Measurements from ENCODE around the gene MSN.

MSN gene

DNA sequence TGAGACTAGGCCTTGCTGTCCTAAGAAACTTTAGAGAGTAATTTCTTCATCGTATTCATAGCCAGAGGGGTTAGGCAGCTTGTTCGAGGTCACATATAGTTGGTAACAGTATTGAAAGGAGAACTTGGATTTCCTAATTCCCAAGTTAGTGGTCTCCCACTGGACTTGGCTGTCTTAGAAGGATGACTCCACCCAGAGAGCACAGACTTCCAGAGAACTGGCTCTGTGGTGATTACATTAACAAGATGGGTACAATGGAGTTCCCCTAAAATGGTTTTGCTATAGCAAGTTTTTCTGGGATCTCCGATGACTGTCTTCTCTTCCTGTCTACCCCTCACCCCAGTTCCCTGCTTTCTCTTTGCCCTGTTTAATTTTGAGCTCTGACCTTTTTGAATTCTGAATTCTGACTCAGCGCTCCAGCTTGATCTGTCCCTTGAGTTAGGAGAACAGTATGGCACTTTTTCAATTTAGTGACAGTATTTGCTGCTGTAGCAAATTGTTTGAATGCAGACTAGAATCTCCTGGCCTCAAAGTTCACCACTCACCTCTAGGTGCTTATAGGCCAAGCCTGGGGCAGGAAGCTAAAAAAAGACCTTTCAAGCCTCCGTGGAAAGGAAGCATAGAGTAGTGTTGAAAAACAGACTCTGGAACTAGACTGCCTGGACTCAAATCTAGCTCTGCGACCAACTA lies 6.9 kb downstream of the MSN start:
- no peak for DNase-seq (ENCODE audit: low spot score)

DNA sequence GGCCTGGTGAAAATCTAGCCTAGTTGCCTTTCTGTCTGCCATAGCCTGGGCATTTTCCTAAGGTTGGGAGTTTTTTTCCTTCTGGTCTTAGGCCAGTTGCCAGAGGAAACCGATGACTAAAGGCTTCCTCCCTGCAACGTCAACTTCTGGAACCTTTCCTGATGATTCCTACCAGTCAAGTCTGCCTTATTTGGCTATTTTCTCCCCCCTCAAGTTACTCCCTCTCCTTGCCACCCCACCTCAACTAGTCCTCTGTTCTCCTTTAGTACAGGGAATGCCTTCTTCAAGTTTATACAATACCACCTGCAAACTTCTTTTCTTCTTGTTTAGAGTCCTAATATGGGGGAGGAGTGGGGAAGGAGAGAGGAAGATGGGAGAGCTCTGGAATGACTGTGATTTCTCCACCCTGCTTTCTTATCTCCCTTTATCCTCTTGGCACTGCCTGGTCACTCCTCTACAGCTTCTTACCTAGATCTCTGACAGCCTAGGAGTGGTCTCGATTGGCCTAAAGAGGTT lies 10.6 kb downstream of the MSN start:
- no peak for DNase-seq (ENCODE audit: low spot score)

DNA sequence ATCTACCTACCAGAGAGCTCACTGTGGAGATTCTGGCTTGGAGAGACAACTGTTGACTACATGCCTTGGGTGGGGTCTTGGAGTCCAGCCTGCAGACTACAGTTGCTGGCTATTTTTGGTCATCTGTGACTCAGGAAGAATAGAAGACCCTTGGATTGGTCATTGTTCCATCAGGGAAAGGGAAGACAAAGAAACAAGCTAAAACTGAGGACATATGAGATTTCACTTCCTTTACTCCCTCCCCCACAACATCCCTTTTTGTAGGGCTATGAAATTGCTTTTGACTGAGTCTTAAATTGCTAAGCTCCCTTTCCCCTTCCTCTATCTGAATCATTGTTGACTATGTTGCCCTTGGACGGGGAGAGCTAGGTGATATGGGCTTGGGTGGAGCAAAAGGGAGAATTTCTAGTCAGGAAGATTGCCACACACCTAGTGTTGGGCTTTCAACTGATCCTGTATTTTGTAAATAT lies 11.7 kb downstream of the MSN start:
- DNase-seq (ENCODE audit: low spot score) = no peak

DNA sequence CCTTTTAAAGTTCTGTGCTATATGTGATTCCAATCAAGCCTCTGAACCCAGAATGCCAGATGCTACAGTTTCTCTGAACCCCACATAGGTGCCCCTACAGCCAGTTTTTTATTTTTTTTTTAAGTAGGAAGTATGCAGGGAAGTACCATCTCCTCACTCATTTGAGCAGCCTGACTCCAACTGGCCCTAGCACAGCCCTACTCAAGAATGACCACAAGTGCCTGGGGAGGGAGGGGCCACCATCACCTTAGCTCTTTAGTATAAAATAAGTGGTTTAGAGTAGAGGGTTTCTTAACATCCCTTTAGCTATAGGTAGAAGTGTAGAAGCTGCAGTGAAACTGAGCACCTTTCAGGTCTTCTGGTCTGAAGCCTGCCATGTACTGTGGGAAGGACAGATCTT lies 14.4 kb downstream of the MSN start:
- no peak for DNase-seq (ENCODE audit: low spot score)

DNA sequence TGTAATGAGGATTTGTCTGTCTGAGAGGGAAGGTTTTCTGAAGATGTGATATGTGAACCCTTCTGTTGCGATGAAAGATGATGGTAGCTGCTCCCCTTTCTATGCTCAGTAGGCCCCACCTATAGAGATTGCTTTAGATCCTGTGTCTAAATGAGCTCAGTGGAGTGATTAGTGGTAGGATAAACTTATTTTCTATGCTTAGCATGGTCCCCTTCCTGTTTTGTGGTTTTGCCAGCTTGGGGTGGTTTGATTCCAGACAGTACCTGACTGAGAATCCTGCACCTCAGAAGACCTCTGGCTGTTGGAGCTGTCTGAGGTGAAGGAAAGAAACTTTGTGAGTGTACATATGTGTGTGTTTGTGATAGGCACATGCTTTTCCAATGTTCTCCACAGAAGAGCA lies 17.7 kb downstream of the MSN start:
- no peak for DNase-seq (ENCODE audit: low spot score)

DNA sequence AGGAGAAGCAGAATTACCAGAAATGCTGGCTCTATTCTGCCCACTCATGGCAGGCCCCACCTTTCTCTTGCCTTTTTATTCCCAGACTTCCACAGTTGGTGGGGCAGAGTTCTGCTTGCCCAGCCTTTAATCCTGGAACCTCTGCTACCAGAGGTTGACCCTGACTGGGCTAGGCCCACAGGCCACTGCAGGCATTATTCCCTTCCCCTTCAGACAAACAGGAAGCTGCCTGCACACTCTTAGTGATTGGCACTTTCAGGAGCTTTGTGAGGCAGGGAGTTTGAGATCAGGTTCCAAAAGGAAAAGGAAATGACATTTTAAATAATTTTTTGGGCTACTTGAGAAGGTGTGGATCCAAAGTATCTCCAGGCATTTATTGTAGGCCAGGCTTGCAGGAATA lies 18.8 kb downstream of the MSN start:
- DNase-seq (ENCODE audit: low spot score) = no peak

DNA sequence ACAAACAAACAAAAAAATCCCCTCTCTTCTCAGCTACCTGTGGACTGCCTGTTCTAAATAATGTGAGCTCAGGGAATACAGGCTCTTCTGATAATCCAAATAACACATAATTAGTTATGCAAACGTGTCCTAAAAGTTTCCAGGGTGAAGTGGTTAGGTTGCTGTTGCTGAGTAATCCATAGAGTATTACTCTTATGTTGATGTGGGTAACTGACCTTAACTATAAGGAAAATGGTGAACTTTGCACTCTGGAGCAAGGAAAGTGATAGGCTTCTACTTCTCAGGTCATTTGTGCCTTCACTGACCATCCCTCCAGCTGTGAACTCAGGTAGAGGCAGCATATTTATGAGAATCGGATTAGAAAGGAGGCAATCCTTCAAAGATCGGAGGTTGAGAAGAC lies 19.9 kb downstream of the MSN start:
- no peak for DNase-seq (ENCODE audit: low spot score)

DNA sequence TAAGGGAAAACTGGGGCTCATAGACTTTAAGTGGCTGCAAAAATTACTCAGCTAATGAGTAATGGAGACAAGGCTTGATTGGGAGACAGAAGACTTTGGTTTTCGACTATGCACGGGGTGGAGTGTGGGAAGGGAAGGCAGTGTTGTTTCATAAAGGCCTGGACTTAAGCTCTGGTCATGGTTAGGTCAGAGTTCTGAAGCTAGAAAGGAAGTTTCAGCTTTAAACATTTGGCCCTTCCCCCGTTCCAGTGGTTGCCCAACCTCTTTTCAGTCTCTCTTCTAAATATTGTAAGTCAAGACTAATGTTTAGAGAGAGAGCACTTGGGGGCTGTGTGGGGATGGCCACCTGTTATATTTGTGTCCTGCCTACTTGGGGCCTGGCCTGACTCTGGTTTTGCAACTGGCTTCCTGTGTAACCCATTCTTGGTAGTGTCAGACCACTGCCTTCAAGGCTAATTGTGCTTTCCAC lies 21.0 kb downstream of the MSN start:
- no peak for DNase-seq (ENCODE audit: low spot score)

DNA sequence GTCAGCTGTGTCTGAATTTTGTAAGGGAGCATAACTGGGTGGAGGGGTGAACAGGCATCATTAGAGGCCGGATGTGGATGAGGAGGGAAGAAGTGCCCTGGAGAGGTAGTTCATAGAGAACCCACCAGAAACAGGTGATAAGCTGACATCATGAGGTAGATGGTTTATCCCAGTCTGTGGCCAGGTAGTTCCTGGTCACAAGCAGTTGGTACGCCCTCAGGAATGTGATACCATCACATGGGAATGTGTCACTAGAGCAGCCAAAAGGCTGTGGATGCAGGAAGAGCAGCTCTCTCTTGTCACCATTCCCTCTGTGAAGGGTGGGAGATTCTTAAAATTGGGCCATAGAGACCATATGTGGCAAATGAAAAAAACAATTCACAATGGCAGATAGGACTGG lies 21.9 kb downstream of the MSN start:
- no peak for DNase-seq (ENCODE audit: low spot score)

DNA sequence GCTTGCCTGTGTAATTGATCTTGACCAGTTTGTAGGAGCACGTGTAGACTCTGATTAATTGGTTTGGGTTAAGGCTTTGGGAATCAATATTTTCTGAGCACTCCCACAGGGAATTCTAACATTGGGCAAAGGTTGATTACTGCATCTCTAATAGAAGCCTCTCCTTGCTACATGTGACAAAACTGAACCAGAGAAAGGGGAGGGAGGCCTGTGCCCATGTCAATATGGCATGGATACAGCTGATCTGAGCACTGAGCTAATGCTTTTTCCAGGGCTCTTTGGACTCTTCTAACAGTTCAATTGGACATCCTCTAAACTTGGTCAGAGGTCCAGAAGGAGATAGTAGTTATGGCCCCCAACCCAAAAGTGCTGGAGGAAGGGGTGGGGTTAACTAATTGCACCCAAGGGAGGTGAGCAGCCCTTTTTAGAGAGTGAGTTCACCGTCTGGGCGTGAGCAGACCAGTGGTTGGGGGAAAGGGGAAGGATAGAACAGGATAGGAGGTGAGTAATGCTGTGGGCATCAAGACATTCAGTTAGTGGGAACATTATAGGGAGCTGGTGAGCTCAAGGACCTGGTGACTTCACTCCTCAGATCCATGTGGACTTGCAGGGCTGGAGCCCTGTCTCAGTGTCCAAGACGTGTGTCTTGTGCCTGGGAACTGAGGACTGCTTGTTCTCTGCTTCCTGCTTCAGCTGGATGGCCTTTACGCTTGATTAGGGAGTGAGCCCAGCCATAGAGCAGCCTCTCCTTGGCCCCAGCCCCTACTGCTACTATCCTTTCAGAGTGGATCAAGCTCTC lies 22.8 kb downstream of the MSN start:
- no peak for DNase-seq (ENCODE audit: low spot score)

DNA sequence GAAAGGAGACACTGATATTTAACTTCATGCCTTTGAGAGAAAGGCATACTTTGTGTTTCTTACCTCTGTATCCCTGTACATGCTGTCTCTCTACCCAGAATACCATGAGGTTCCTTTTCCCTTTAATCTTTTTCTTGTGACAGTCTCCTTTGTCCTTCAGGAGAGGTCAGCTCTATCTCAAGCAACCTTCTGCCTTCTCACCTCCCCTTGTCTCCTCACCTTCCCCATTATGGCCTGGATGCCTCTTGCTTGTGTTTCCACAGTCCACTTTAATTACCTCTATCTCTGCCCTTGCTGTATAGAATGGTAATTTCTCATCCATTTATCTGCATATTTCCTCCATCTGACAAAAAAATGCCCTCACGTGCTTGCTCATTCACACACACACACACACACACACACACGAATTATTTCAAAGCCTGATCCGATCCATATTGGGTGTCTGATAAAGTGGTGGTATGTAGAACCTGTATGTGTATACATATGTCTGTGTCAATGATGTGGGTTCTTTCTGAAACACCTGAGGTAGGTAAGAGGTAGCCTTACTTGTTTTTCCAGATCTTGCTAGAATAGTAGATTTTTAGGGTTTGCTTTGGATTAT lies 28.5 kb downstream of the MSN start:
- DNase-seq (ENCODE audit: low spot score) = no peak

DNA sequence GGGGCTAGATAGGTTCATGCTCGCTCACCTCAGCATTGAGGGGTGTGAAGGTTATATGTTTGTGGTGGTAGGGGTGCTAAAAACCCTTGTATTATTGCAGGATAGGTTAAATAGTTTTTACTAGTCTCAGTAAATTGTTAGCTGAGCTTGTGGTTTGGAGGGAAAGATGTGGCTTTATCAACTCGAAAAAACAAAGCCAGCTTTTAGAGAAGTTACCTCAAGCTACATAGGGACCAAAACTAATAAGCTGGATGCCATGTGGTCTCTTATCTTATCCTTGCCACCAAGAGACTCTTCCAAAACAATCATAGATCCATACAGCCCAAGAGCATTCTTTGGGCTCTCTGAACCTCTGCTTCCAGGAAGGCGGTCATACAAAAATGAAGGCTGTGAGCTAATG lies 29.2 kb downstream of the MSN start:
- no peak for DNase-seq (ENCODE audit: low spot score)

DNA sequence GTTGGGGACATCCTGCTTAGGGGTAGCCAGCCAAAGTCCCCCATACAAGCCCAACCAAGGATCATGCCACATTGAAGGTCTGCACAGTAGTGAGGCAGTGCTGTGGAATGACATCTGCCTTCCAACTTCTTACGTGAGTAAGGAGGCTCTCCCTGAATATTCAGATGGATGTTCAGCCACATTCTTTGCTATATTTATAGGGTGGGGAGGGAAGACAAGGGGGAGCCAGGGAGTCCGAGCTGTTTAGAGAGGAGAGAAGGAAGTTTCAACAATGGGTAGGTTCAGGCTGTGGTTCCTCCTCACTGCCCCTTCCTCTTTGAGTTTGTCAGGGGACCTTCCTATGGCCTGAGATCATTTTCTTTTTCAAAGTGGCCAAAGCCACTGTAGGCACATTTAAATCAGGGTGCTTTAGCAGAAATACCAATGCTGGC lies 29.8 kb downstream of the MSN start:
- no peak for DNase-seq (ENCODE audit: low spot score)

DNA sequence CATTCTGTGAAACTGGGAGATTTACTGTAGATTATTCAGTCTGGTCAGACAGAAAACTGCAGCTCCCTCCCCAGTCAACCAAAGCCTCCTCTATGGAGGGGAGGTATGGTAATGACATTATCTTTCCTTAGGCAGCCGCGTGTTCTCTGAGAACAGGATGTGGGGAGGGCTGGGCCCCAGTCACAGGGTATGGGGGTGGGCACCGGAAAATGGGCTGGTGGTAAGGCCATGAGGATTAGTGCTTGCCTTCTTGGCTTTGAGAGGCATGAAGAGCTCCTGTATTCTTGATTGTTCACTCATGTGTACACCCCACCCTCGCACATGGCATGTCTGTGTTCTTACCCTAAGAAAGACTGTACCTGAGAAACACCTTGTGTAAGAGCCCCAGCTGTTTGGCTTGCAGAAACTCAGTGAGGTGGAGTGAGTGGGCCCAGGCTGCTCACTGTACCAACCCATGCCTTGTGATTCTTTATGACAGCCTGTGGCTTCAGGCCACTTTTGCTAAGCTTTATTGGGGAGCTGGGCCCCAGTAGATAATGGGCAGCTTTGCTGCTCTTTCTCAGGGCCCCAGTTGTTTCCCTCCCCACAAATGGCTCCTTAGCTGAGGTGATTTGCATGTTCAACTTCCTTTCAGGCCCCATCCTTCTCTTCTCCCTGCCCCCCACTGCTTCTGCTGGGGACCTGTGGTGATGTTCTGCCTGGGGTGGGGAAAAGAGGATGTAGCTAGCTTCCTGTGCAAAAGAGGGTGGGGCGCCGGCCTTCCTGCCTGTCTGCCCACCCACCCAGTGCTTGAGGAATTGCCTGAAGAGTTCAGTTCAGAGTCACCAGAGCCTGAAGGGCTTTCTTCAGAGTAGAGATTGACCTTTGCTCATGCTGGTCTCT lies 30.7 kb downstream of the MSN start:
- no peak for DNase-seq (ENCODE audit: low spot score)

DNA sequence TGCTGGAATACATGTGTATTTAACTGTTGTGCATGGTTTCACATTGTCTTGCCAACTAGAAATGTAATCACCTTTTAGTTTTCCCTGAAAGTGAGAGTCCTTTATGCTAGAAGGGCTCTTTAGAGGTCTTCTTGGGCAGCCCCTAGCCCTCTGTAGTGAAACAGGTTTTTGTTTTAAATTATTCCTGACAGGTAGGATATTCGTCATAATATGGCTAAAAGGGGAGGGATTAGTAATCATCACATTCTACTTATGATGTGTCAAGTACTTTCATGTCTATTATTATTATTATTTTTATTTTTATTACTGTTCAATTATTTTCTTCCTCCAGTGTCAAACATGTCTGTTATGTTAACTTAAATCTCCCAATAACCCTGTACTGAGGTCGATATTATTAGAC lies 35.5 kb downstream of the MSN start:
- DNase-seq (ENCODE audit: low spot score) = no peak

DNA sequence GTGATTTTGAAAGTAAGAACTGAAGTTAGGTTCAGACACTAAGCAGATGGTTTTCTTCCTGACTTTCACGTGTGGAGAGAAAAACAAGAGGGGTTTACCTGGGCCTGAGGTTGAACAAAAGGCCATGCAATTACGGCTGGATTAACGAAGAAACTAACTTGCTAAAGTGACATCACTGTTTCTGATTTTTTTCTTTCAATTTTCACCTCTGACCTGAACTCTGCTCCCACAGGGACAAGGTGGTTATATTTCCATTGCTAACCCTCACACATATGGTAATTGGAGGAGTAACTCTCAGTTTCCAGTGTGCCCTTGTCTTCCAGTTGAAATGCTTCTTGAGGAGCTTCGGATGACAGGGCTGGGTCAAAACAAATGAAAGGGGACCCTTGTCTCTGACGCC lies 38.0 kb downstream of the MSN start:
- DNase-seq (ENCODE audit: low spot score) = no peak

DNA sequence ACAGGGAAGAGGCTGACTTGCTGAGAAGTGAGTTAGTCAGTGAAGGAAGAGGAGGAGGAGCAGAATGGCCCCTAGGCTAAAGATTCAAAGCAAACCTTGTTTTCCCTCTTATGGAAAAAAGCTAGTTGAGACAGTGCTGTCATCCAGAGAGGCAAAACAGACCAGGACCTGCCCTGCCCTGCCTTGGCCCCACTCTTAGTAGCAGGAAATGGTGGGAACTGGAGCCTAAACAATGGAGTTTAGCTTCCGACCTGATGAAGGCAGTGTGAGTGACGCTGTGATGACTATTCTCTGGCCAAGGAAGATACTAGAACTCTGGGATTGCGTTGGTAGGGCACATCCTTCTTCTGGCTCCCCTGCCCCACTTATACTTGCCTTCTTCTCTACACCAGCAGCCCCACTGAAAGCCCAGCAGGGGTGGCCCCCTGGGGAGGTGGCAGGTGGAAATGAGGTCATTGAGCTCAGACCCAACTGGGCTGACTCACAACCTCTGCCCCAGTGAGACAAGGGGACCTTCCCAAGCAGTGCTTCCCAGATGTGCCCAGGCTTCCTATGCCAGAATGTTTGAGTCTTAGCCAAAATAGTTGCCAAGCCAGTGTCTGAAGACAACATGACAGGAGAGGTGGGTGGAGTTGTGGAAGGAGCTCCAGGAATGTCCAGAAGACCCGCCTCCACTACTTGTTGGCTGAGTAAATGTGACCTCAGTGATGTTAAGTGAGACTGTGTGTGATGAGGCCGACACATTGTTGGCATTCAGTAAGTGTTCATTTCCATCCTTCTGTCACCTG lies 38.8 kb downstream of the MSN start:
- DNase-seq (ENCODE audit: low spot score) = no peak

DNA sequence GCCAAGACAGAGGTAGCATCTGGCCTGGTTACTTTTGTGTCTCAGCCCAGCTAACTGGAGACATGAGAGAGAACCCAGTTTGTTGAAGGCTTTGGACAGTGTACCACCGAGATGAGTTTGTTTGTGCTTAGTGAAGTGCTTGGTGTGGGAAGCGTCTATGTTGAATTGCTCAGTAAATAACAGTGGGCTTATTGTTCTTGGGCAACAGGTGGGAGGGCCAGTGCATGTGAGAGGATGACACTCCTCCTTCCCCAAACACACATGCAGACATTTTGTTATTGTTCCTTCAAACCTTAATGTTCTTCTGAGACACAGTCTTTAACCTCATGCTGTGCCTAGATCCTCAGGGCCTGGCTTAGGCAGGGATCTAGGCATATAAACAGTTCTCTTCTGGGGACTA lies 39.7 kb downstream of the MSN start:
- no peak for DNase-seq (ENCODE audit: low spot score)

DNA sequence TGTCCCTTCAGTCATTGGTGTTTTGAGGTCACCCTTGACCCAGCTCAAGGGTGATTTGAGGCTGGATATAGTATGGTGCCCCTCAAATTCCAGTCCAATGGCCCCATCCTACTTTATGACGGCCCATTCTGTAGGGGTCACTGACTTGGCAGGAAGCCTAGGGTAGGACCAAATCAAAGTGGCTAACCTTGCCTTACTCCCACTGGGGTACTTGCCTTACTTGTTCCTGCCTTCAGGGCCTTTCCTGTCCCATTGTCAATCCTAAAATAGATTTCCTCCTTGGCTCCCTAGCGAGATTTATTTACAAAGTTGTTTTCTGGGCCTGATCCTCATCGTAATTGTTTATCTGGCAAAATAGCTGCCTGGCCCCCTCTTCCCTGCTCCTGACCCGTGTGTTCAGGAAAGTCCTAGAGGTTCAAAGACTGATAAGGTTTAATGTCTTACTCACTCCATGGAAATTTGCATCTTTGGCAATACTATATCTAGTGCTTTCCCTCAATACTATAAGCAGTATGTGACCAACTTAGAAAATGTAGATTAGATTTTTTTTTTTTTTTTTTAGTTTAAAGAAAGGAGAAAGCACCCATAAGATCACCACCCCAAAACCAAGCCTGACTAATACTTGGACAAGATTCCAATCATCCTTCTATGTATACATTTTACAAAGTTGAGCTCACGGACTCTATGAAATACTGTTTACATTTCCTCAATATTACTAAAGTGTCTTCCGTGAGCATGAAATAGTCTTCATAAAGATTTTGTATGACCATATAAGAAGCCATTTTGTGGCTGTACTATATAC lies 44.8 kb downstream of the MSN start:
- DNase-seq (ENCODE audit: low spot score) = no peak

DNA sequence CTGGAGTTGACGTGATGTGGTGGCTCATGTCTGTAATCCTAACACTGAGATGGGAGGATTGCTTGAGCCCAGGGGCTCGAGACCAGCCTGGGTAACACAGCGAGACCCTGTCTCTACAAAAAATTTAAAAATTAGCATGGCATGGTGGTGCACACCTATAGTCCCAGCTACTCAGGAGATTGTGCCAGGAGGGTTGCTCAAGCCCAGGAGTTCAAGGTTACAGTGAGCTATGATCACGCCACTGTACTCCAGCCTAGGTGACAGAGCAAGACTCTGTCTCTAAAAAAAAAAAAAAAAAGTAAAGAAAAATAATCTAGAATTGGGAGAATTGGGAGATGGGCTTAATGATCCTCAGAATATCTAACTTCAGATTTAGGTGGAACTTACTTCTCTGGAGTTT lies 51.1 kb downstream of the MSN start:
- DNase-seq (ENCODE audit: low spot score) = no peak

All from HuH-7.5 (cell line).